ENCODE results near the gene CELF1. TPM values are rescaled to one million over a fixed set of nuclear protein-coding genes. Genes with fewer than 3 reads are reported as not detected.

CELF1 gene
- total RNA-seq, 3 donors from 2014 or later, result 83.7 to 132 (median 94.1) TPM

DNA sequence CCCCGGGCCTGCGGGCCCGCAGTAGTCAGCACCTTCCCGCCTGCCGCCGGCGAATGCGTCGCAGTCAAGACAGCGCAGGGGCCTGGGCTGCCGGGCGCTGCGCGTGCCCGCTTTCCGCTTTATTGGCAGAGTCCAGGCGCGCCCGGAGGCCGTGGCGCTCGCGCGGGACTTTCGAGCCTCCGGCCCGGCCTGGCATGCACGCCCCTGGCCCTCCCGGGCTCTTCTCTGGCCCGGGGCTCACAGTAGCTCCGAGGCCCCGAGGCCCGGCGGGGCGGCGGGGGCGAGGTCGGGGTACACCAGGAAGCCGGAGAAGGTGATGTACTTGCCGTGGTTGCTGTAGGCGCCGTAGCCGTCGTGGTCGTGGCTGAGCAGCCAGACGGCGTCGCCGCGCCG lies 36.6 kb upstream of the CELF1 start:
- intact Hi-C loops (cut with DNase I, micrococcal nuclease), result no loop called here
- TF ChIP-seq, protein P1, sequence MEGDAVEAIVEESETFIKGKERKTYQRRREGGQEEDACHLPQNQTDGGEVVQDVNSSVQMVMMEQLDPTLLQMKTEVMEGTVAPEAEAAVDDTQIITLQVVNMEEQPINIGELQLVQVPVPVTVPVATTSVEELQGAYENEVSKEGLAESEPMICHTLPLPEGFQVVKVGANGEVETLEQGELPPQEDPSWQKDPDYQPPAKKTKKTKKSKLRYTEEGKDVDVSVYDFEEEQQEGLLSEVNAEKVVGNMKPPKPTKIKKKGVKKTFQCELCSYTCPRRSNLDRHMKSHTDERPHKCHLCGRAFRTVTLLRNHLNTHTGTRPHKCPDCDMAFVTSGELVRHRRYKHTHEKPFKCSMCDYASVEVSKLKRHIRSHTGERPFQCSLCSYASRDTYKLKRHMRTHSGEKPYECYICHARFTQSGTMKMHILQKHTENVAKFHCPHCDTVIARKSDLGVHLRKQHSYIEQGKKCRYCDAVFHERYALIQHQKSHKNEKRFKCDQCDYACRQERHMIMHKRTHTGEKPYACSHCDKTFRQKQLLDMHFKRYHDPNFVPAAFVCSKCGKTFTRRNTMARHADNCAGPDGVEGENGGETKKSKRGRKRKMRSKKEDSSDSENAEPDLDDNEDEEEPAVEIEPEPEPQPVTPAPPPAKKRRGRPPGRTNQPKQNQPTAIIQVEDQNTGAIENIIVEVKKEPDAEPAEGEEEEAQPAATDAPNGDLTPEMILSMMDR (IDR thresholded peaks at IDR 0.05), result no peak
- DNase-seq, result peak in 2 of 3 donors; percentile 11 to 37
- H3K4me1 ChIP-seq (ENCODE audit: low read depth), result peaks cover 7% of the 10 kb centered on the region
- H3K4me3 ChIP-seq, result no peak overlapping the region
- H3K9me3 ChIP-seq, result no peaks in the 10 kb centered on the region
- ATAC-seq, result peak; percentile 41
- H3K36me3 ChIP-seq (ENCODE audit: low read depth), result no peaks in the 10 kb centered on the region

DNA sequence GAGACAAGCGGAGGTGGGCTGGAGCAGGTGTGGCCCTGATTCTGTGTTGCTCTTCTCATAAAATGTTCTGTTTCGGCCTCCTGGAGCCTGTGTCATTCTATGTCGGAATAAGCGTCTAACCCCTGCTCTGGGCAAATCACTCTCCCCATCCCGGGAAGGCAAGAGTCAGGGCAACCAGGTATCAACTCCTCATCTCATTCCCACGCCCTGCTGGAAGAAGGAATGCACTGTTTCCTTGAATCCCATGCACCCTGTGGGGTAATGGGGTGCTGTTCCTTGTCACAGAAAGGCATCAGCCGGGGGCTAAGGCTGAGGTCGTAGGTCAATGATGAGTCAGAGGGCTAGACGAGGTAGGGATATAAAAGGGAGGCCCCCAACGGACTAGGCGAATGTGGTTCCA lies 36.2 kb upstream of the CELF1 start:
- intact Hi-C loops (cut with DNase I, micrococcal nuclease), result no loop called here
- DNase-seq (no peak), ATAC-seq (no peak)
- no peak overlapping the region for H3K4me3 ChIP-seq
- TF ChIP-seq, protein P1 (IDR thresholded peaks at IDR 0.05), result no peak
- H3K9me3 ChIP-seq, result no peaks in the 10 kb centered on the region
- H3K36me3 ChIP-seq (ENCODE audit: low read depth), result no peaks in the 10 kb centered on the region
- H3K4me1 ChIP-seq (ENCODE audit: low read depth), result peaks cover 7% of the 10 kb centered on the region

DNA sequence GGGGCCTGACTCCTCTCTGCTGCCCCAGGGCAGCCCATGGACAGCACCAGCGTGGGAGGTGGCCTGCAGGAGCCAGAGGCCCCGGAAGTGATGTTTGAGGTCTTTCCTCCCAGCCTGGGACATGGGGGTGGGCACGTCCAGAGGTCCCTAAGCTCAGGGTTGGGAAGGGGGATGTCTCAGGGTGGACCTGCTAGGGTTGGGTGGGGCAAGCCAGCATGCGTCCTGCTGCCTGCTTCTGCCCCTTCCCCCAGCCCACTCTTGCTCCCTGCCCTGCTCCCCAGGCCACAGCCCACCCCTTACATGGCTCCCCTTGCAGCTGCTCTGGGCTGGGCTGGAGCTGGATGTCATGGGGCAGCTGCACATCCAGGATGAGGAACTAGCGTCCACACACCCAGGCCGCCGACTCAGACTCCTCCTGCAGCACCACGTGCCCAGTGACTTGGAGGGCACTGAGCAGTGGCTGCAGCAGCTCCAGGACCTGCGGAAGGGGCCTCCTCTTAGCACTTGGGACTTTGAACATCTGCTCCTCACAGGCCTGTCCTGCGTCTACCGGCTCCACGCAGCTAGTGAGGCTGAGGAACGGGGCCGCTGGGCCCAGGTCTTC lies 34.9 kb upstream of the CELF1 start:
- TF ChIP-seq, protein P1 (IDR thresholded peaks at IDR 0.05), result no peak
- DNase-seq (peak; percentile 22 to 68 (median 42)), ATAC-seq (peak; percentile 50)
- no peaks in the 10 kb centered on the region for H3K9me3 ChIP-seq
- H3K36me3 ChIP-seq (ENCODE audit: low read depth), result peaks cover 5% of the 10 kb centered on the region
- H3K4me1 ChIP-seq (ENCODE audit: low read depth), result no peaks in the 10 kb centered on the region
- intact Hi-C loops (cut with DNase I, micrococcal nuclease), result no loop called here
- H3K4me3 ChIP-seq, result no peak overlapping the region

DNA sequence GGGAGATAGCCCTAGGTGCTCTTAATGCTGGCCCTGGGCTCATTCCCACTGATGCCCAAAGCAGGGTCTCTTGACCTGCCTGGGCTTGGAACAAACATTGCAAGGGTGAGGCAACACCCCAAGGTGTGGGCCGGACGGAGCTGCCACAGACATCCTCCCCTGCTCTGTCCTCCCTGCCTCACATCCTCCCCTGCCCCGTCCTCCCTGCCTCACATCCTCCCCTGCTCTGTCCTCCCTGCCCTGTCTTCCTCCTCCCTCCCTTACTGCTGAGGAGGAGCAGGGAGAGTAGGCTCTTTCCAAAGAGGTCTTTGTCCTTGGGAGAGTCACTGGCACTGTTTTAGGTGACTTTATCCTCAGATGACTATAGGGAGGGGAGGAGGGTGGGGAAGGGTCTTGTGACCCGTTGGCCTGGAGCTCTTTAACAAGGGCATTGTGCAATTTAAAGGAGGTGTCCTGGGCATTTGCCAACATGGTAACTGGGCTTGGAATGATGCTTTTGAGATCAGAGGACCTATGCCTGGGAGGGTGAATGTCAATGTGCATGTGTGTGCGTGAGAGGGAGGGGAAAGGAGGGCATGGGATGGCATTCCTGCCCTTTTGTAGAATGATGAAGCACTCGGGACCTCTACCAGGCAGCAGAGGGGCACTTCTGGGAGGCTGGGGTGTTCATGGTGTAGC lies 34.2 kb upstream of the CELF1 start:
- intact Hi-C loops (cut with DNase I, micrococcal nuclease), result no loop called here
- TF ChIP-seq, protein P1 (IDR thresholded peaks at IDR 0.05), result no peak
- no peak overlapping the region for H3K4me3 ChIP-seq
- DNase-seq (no peak), ATAC-seq (no peak)
- peaks cover 9% of the 10 kb centered on the region for H3K36me3 ChIP-seq (ENCODE audit: low read depth)
- H3K9me3 ChIP-seq, result no peaks in the 10 kb centered on the region
- H3K4me1 ChIP-seq (ENCODE audit: low read depth), result no peaks in the 10 kb centered on the region

DNA sequence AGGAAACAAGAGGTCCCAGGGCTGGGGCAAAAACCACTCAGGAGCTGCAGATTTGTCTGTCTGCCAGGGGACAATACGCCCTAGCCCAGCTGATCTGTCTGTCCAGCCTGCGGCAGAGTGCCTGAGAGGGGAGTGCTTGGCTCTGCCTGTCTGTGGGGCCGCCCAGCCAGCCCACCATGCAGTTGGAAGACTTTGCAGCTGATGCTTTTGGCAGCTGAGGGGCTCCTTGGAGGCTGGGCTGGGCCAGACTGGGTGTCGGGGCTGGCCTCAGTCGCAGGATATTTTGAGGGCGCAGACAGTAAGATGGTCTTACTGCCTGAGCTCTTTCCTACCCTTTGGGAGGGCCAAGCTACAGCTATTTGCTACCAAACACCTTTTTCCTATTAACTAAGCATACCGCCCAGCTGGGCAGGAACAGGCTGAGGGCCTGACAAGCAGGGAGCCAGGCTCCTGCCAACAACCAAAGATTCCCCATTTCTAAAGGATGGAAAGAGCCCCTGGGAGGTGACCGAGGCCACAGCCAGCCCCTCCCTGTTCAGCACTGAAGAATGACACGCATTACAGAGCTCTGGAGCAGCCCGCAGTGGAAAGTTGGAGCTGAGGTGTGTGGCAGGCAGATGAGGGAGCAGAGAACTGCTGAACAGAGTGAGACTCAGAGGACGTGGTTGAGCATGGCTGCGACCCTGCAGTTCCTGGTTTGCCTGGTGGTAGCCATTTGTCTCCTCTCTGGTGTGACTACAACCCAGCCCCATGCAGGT lies 33.3 kb upstream of the CELF1 start, which contains the start of gene FAM180B:
Gene FAM180B (plus strand): TSS at position 581 of the 758 bp plus-strand sequence. CDS start 91 bp downstream, at position 672.
- TF ChIP-seq, protein P1 (IDR thresholded peaks at IDR 0.05), result no peak
- intact Hi-C loops (cut with DNase I, micrococcal nuclease), result no loop called here
- no peaks in the 10 kb centered on the region for H3K9me3 ChIP-seq
- no peaks in the 10 kb centered on the region for H3K4me1 ChIP-seq (ENCODE audit: low read depth)
- H3K4me3 ChIP-seq, result no peak within 1 kb of the TSS
- H3K36me3 ChIP-seq (ENCODE audit: low read depth), result peaks cover 16% of the 10 kb centered on the region
- ATAC-seq, result no peak
- no peak for DNase-seq
